Liver (tissue), 9 donors: ENCODE data around the gene INPP5B. TPM values are rescaled to one million over a fixed set of nuclear protein-coding genes. Genes with fewer than 3 reads are reported as not detected.

Source experiments
- DNase-seq: peaks from one replicate; pipeline ENCODE4 v3.0.0-alpha.2; 2017; ENCODE audit warnings: low spot score
- H3K27ac ChIP-seq, 2 donors: one replicate each; pipeline ENCODE4 v1.7.0; 2013; ENCODE audit warnings: inconsistent platforms in 2 of 2, low read length in 2 of 2, control low read depth in 1 of 2, low read depth in 1 of 2, mild to moderate bottlenecking in 1 of 2
- H3K27me3 ChIP-seq, 4 donors: one replicate each; pipeline versions ENCODE4 v1.6.1 to v1.7.0; 2013; ENCODE audit warnings: low read length in 3 of 4, inconsistent platforms in 1 of 4, mild to moderate bottlenecking in 1 of 4, moderate library complexity in 1 of 4; ENCODE audit not compliant: control insufficient read depth in 4 of 4, insufficient read depth in 4 of 4
- H3K36me3 ChIP-seq, 4 donors: one replicate each; pipeline versions ENCODE4 v1.6.1 to v1.7.0; 2013; ENCODE audit warnings: low read length in 3 of 4, mild to moderate bottlenecking in 3 of 4, low read depth in 1 of 4, moderate library complexity in 1 of 4; ENCODE audit not compliant: control insufficient read depth in 4 of 4, insufficient read depth in 3 of 4
- H3K4me1 ChIP-seq, 4 donors: one replicate each; pipeline versions ENCODE4 v1.6.1 to v1.7.0; 2013; ENCODE audit warnings: low read length in 3 of 4, mild to moderate bottlenecking in 3 of 4, moderate library complexity in 1 of 4; ENCODE audit not compliant: control insufficient read depth in 4 of 4, insufficient read depth in 4 of 4
- H3K4me3 ChIP-seq, 3 donors: one replicate each; pipeline versions ENCODE4 v1.6.1 to v1.7.0; 2013; ENCODE audit warnings: low read length in 3 of 3, control low read depth in 1 of 3, low read depth in 1 of 3, mild to moderate bottlenecking in 1 of 3
- H3K9ac ChIP-seq, 2 donors: one replicate each; pipeline ENCODE4 v1.7.0; 2013; ENCODE audit warnings: low read length in 2 of 2, mild to moderate bottlenecking in 2 of 2, moderate library complexity in 2 of 2, control low read depth in 1 of 2, low read depth in 1 of 2
- H3K9me3 ChIP-seq, 4 donors: one replicate each; pipeline versions ENCODE4 v1.6.1 to v1.7.0; 2013; ENCODE audit warnings: low read length in 3 of 4; ENCODE audit not compliant: control insufficient read depth in 4 of 4
- ATF3 ChIP-seq: IDR thresholded peaks from 2 replicates; pipeline ENCODE4 v1.6.1; 2016; ENCODE audit warnings: antibody characterized with exemption
- EGR1 ChIP-seq, 2 donors: IDR thresholded peaks; 2 replicates each; pipeline ENCODE4 v1.6.1; 2016 to 2018; ENCODE audit warnings: antibody characterized with exemption in 2 of 2, low read depth in 2 of 2
- FOXA1 ChIP-seq: IDR thresholded peaks from 2 replicates; pipeline ENCODE4 v1.6.1; 2016; ENCODE audit warnings: antibody characterized with exemption
- FOXA2 ChIP-seq: IDR thresholded peaks from 2 replicates; pipeline ENCODE4 v1.6.1; 2016; ENCODE audit warnings: antibody characterized with exemption
- GABPA ChIP-seq, 2 donors: IDR thresholded peaks in 1 of 2; conservative IDR thresholded peaks in 1 of 2; 2 replicates each; pipeline ENCODE4 v1.6.1; 2016; ENCODE audit warnings: antibody characterized with exemption in 2 of 2, mild to moderate bottlenecking in 1 of 2, moderate library complexity in 1 of 2
- HNF4A ChIP-seq, 2 donors: conservative IDR thresholded peaks; 2 replicates each; pipeline ENCODE4 v1.6.1; 2016; ENCODE audit warnings: antibody characterized with exemption in 2 of 2, mild to moderate bottlenecking in 2 of 2
- HNF4G ChIP-seq: IDR thresholded peaks from 2 replicates; pipeline ENCODE4 v1.6.1; 2016; ENCODE audit warnings: antibody characterized with exemption
- JUND ChIP-seq, 2 donors: IDR thresholded peaks; 2 replicates each; pipeline ENCODE4 v1.6.1; 2016; ENCODE audit warnings: antibody characterized with exemption in 2 of 2
- MAX ChIP-seq: IDR thresholded peaks from 2 replicates; pipeline ENCODE4 v1.6.1; 2016; ENCODE audit warnings: antibody characterized with exemption
- NR2F2 ChIP-seq: IDR thresholded peaks from 2 replicates; pipeline ENCODE4 v1.6.1; 2016; ENCODE audit warnings: antibody characterized with exemption
- RAD21 ChIP-seq, 2 donors: IDR thresholded peaks; 2 replicates each; pipeline ENCODE4 v1.6.1; 2016; ENCODE audit warnings: antibody characterized with exemption in 2 of 2, mild to moderate bottlenecking in 2 of 2
- REST ChIP-seq: IDR thresholded peaks from 2 replicates; pipeline ENCODE4 v1.6.1; 2016; ENCODE audit warnings: antibody characterized with exemption, mild to moderate bottlenecking
- RXRA ChIP-seq, 2 donors: IDR thresholded peaks; 2 replicates each; pipeline ENCODE4 v1.6.1; 2017 to 2018; ENCODE audit warnings: antibody characterized with exemption in 2 of 2, mild to moderate bottlenecking in 1 of 2
- SP1 ChIP-seq: IDR thresholded peaks from 2 replicates; pipeline ENCODE4 v1.6.1; 2018; ENCODE audit warnings: antibody characterized with exemption, mild to moderate bottlenecking
- TAF1 ChIP-seq: conservative IDR thresholded peaks from 2 replicates; pipeline ENCODE4 v1.6.1; 2016; ENCODE audit warnings: antibody characterized with exemption, mild to moderate bottlenecking
- YY1 ChIP-seq: IDR thresholded peaks from 2 replicates; pipeline ENCODE4 v1.6.1; 2016; ENCODE audit warnings: antibody characterized with exemption, mild to moderate bottlenecking
- ZBTB33 ChIP-seq: IDR thresholded peaks from 2 replicates; pipeline ENCODE4 v1.6.1; 2016; ENCODE audit warnings: antibody characterized with exemption
- whole genome bisulfite sequencing: extraction: QIAGEN DNeasy Blood & Tissue Kit; methylation state at CpG from one replicate; pipeline ENCODE4 v1.1.7; 2013; 5-methylcytosine and 5-hydroxymethylcytosine counted together
- polyA plus RNA-seq, 2 donors: library from polyadenylated mRNA; stranded (reverse) in 1 of 2; unstranded in 1 of 2; fragments of 200-250 nt in 1 of 2; fragments of >200 nt in 1 of 2; fragmentation: Nextera tagmentation in 1 of 2; extraction: Ambion mirVana in 1 of 2; gene quantifications; one replicate each; pipeline versions ENCODE4 v1.2.1 to v1.2.3, GENCODE V29; 2013 to 2015
- total RNA-seq, 2 donors: library from RNA; depleted of rRNA; stranded (reverse); fragments of >200 nt; gene quantifications; one replicate each; pipeline ENCODE4 v1.2.3, GENCODE V29; 2014
- TF ChIP-seq, protein P1 (sequence below): fragments of 150-350 bp; IDR thresholded peaks from 2 replicates; pipeline ENCODE4 v1.5.1; 2017; ENCODE audit warnings: improper control_type of control experiment, low read depth, low read length; ENCODE audit not compliant: missing input control
- donor health status: healthy.
- donor health status: healthy.
- donor health status: healthy.
- donor health status: healthy.
- donor health status: healthy.

INPP5B gene
- total and polyA plus RNA-seq, 4 donors: 5.0 to 30.9 (median 13.6) TPM

- TF ChIP-seq REST (no peak), RAD21 (IDR thresholded peaks at IDR 0.05) (peak in 1 of 2 donors; percentile 23), GABPA (IDR thresholded peaks at IDR 0.05 in 1 of 2, conservative IDR thresholded peaks at IDR 0.05 in 1 of 2) (peak in 1 of 2 donors; percentile 49), NR2F2 (no peak), FOXA2 (no peak), MAX (peak; percentile 29), SP1 (peak; percentile 90), HNF4G (no peak), EGR1 (IDR thresholded peaks at IDR 0.05; ENCODE audit: low read depth in 2 of 2) (peak; percentile 33 to 36), FOXA1 (no peak)
Observed at GRCh38 chr1:37931361-37932158, 15.3 kb downstream of the INPP5B start (continued).

- Histone ChIP-seq H3K4me1 (peaks cover 2 to 17% (median 13%) of the 10 kb centered on the region in 4 donors), H3K27me3 (no peaks in the 10 kb centered on the region), H3K27ac (peak overlapping the region in 1 of 2 donors; percentile 30), H3K36me3 (peaks cover 0 to 9% (median 2%) of the 10 kb centered on the region in 4 donors), H3K4me3 (peak overlapping the region; percentile 69 to 84 (median 72)), H3K9ac (peak overlapping the region in 1 of 2 donors; percentile 3), H3K9me3 (no peaks in the 10 kb centered on the region)
- WGBS: 15% methylated on average over 6 of the region's 6 CpGs
- DNase-seq: peak; percentile 56
- TF ChIP-seq SP1 (no peak), ZBTB33 (no peak), TAF1 (no peak), REST (no peak), EGR1 (IDR thresholded peaks at IDR 0.05; ENCODE audit: low read depth in 2 of 2) (no peak), MAX (no peak), HNF4A (conservative IDR thresholded peaks at IDR 0.05) (no peak), NR2F2 (no peak), GABPA (IDR thresholded peaks at IDR 0.05 in 1 of 2, conservative IDR thresholded peaks at IDR 0.05 in 1 of 2) (no peak), ATF3 (no peak), FOXA1 (no peak), HNF4G (no peak), RAD21 (IDR thresholded peaks at IDR 0.05) (no peak), JUND (IDR thresholded peaks at IDR 0.05) (no peak), YY1 (no peak), RXRA (IDR thresholded peaks at IDR 0.05) (no peak), FOXA2 (no peak)
- TF ChIP-seq, protein P1, sequence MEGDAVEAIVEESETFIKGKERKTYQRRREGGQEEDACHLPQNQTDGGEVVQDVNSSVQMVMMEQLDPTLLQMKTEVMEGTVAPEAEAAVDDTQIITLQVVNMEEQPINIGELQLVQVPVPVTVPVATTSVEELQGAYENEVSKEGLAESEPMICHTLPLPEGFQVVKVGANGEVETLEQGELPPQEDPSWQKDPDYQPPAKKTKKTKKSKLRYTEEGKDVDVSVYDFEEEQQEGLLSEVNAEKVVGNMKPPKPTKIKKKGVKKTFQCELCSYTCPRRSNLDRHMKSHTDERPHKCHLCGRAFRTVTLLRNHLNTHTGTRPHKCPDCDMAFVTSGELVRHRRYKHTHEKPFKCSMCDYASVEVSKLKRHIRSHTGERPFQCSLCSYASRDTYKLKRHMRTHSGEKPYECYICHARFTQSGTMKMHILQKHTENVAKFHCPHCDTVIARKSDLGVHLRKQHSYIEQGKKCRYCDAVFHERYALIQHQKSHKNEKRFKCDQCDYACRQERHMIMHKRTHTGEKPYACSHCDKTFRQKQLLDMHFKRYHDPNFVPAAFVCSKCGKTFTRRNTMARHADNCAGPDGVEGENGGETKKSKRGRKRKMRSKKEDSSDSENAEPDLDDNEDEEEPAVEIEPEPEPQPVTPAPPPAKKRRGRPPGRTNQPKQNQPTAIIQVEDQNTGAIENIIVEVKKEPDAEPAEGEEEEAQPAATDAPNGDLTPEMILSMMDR: no peak
Observed at GRCh38 chr1:37931102-37931360, 15.8 kb downstream of the INPP5B start.
